Adrenal gland (tissue), 12 donors: ENCODE data around the gene PIK3CB. TPM values are rescaled to one million over a fixed set of nuclear protein-coding genes. Genes with fewer than 3 reads are reported as not detected.
"Not testable (repeated sequence)": the region's sequence is repeated elsewhere in the genome, so short reads cannot be mapped to it uniquely, and the experiment has no call there.

Experiments used
- DNase-seq, 7 donors: peaks; one replicate each; pipeline ENCODE4 v3.0.0-alpha.2; 2019 to 2020
- H3K27ac ChIP-seq, 5 donors: fragments of 200-600 bp; sonication (generic) in 4 of 5; 1 replicate in 3 of 5; 2 replicates in 2 of 5; pipeline versions ENCODE4 v1.5.1 to v1.8.0; 2016 to 2020; ENCODE audit warnings: mild to moderate bottlenecking in 1 of 5
- H3K27me3 ChIP-seq: fragments of 200-600 bp; 2 replicates; pipeline ENCODE4 v1.8.0; 2021
- H3K36me3 ChIP-seq, 2 donors: fragments of 200-600 bp; replicated peaks in 1 of 2; 1 replicate in 1 of 2; 2 replicates in 1 of 2; pipeline versions ENCODE4 v1.5.1 to v1.8.0; 2018 to 2022
- H3K4me1 ChIP-seq, 2 donors: fragments of 200-600 bp; replicated peaks in 1 of 2; 1 replicate in 1 of 2; 2 replicates in 1 of 2; pipeline versions ENCODE4 v1.5.1 to v1.8.0; 2018 to 2021
- H3K4me3 ChIP-seq, 4 donors: fragments of 200-600 bp; sonication (generic) in 3 of 4; one replicate each; pipeline ENCODE4 v1.5.1; 2016 to 2018
- H3K9me3 ChIP-seq, 3 donors: fragments of 200-600 bp; sonication (generic) in 1 of 3; replicated peaks in 1 of 3; 1 replicate in 2 of 3; 2 replicates in 1 of 3; pipeline versions ENCODE4 v1.5.1 to v1.8.0; 2016 to 2021
- POLR2A ChIP-seq, 2 donors: fragments of 450-650 bp; IDR thresholded peaks; one replicate each; pipeline ENCODE4 v1.6.1; 2017; ENCODE audit warnings: antibody characterized with exemption in 2 of 2, mild to moderate bottlenecking in 2 of 2, moderate library complexity in 1 of 2
- WGBS, 4 donors: extraction: QIAGEN DNeasy Blood & Tissue Kit in 2 of 4; methylation state at CpG; one replicate each; pipeline versions ENCODE4 v1.1.5 to v1.1.7; 2013 to 2017; 5-methylcytosine and 5-hydroxymethylcytosine counted together
- intact Hi-C, 2 donors: fragments of 100-400 bp; cut with DNase I; formaldehyde crosslinking; loops; one replicate each; pipeline versions ENCODE4 v1.14.1 to v1.15.0; 2022 to 2023
- polyA plus RNA-seq, 3 donors: library from polyadenylated mRNA; stranded (reverse); fragments of 200-250 nt in 2 of 3; fragments of 350-450 nt in 1 of 3; fragmentation: Illumina TruSeq in 1 of 3; extraction: RNeasy Lipid Tissue Mini Kit (QIAGEN cat#74804) in 1 of 3; gene quantifications; one replicate each; pipeline ENCODE4 v1.2.3, GENCODE V29; 2013 to 2014
- total RNA-seq, 9 donors: library from RNA; depleted of rRNA in 4 of 9; stranded (reverse); fragments of >200 nt in 4 of 9; fragments of 120-200 nt in 1 of 9; fragmentation: NEBNext Ultra II Directional in 1 of 9; extraction: Animal tissue kit (Norgen Biotek cat#: 25700) in 1 of 9; gene quantifications; one replicate each; pipeline versions ENCODE4 v1.1.0 to v1.2.4, GENCODE V29; 2013 to 2023
- TF ChIP-seq, protein P1 (sequence below), 6 experiments: fragments of 450-650 bp in 4 of 6; fragments of 200-600 bp in 2 of 6; sonication (generic) in 1 of 6; IDR thresholded peaks; 1 replicate in 5 of 6; 2 replicates in 1 of 6; pipeline versions ENCODE4 v1.5.1 to v1.8.0; 2016 to 2021; ENCODE audit warnings: antibody characterized with exemption in 6 of 6, mild to moderate bottlenecking in 2 of 6, moderate library complexity in 1 of 6
- donor health status: healthy with polysubstance abuse.
- donor health status: Bipolar disorder and iron deficiency.
- donor health status: DM: yes; HTN: yes; CAD: no.
- donor health status: DM: no; HTN: no; CAD: no.
- donor health status: DM: no; HTN: no; CAD: no.
- donor health status: DM: yes; HTN: yes; CAD: no.

The PIK3CB gene
- total and polyA plus RNA-seq, 12 donors = 4.6 to 26.0 (median 15.5) TPM

DNA sequence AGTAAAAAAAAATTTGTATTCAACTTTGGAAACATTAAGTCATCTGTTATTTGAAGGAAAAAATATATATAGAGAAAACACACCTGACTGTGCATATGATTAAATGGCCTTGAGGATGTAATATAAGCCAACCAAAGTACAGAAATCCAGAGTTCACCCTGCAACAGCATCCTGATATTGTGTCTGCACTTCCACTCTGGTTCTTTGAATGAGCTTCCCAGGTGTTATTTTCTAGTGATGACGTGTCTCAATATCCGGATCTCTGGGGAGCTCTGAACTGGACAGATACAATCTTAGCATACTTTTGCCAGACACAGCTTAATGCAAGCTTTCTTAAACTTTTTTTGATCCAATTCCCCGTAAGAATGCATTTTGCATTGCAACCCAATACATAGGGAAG lies 19.5 kb upstream of the PIK3CB start:
- H3K36me3 ChIP-seq = no peaks in the 10 kb centered on the region
- no peaks in the 10 kb centered on the region for H3K9me3 ChIP-seq
- DNase-seq = no peak
- intact Hi-C loops = no loop called here
- WGBS, 4 donors = 55 to 79% (median 76%) methylated on average over 3 of the region's 3 CpGs
- no peaks in the 10 kb centered on the region for H3K27me3 ChIP-seq
- no peaks in the 10 kb centered on the region for H3K4me1 ChIP-seq
- H3K27ac ChIP-seq = no peak overlapping the region
- TF ChIP-seq, protein P1, sequence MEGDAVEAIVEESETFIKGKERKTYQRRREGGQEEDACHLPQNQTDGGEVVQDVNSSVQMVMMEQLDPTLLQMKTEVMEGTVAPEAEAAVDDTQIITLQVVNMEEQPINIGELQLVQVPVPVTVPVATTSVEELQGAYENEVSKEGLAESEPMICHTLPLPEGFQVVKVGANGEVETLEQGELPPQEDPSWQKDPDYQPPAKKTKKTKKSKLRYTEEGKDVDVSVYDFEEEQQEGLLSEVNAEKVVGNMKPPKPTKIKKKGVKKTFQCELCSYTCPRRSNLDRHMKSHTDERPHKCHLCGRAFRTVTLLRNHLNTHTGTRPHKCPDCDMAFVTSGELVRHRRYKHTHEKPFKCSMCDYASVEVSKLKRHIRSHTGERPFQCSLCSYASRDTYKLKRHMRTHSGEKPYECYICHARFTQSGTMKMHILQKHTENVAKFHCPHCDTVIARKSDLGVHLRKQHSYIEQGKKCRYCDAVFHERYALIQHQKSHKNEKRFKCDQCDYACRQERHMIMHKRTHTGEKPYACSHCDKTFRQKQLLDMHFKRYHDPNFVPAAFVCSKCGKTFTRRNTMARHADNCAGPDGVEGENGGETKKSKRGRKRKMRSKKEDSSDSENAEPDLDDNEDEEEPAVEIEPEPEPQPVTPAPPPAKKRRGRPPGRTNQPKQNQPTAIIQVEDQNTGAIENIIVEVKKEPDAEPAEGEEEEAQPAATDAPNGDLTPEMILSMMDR (IDR thresholded peaks at IDR 0.05) = no peak
- no peak overlapping the region for H3K4me3 ChIP-seq

DNA sequence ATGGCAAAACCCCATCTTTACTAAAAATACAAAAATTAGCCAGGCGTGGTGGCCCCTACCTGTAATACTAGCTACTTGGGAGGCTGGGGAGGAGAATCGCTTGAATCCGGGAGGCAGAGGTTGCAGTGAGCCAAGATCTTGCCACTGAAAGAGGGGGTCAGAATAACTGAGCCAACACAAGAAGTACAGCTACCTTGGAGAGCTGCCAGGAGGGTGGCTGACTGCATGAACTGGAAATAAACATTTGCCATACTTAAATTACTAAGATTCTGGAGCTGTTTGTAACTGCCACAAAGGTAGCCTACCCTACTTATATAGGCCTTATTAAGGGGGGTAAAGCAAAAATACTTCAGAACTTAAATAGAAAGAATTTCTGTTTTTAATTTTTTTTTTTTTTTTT lies 15.4 kb upstream of the PIK3CB start:
- peak in 3 of 7 donors; percentile 27 to 34 (median 28) for DNase-seq
- no peaks in the 10 kb centered on the region for H3K36me3 ChIP-seq
- no peaks in the 10 kb centered on the region for H3K27me3 ChIP-seq
- no peaks in the 10 kb centered on the region for H3K9me3 ChIP-seq
- no peak for TF ChIP-seq POLR2A (IDR thresholded peaks at IDR 0.05)
- TF ChIP-seq, protein P1 (IDR thresholded peaks at IDR 0.05) = no peak
- intact Hi-C loops = no loop called here
- H3K27ac ChIP-seq = no peak overlapping the region
- H3K4me3 ChIP-seq = no peak overlapping the region
- 76 to 92% (median 83%) methylated on average over 3 of the region's 3 CpGs for WGBS, 4 donors
- H3K4me1 ChIP-seq = no peaks in the 10 kb centered on the region

DNA sequence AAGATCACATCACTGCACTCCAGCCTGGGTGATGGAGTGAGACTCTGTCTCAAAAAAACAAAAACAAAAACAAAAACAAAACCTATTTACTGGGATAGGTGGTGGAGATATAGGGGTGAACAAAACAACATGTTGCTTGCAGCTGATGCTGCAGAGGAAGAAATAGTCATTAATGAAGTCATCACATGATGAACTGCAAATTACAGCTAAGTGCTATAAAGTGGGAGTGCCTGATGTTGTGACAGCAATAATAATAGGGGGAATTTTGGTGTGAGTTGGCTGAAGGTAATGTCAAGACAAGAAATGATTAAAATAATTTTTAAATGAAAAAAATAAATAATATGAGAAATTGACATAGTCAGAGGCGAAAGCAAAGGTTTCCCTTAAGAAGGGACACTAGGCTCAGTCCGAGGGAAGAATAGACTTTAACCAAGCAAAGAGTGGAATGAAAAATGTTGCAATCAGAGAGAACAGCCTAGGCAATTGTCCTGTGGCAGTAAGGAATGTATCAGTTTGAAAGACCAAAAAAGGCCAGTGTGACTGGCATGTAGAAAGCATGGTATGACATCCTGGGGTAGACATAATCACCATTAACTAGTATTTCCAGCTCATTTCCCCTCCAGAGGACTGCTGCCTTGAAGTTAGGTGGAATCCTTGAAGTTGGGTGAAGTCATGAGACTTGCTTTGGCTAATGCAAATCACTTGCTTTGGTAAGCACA lies 14.7 kb upstream of the PIK3CB start:
- TF ChIP-seq, protein P1 (IDR thresholded peaks at IDR 0.05) = no peak
- no peak for TF ChIP-seq POLR2A (IDR thresholded peaks at IDR 0.05)
- 78 to 93% (median 85%) methylated on average over 2 of the region's 2 CpGs for WGBS, 4 donors
- DNase-seq = no peak
- Histone ChIP-seq H3K36me3 (no peaks in the 10 kb centered on the region), H3K27ac (no peak overlapping the region), H3K9me3 (no peaks in the 10 kb centered on the region), H3K27me3 (no peaks in the 10 kb centered on the region), H3K4me3 (no peak overlapping the region), H3K4me1 (no peaks in the 10 kb centered on the region)
- intact Hi-C loops = no loop called here

DNA sequence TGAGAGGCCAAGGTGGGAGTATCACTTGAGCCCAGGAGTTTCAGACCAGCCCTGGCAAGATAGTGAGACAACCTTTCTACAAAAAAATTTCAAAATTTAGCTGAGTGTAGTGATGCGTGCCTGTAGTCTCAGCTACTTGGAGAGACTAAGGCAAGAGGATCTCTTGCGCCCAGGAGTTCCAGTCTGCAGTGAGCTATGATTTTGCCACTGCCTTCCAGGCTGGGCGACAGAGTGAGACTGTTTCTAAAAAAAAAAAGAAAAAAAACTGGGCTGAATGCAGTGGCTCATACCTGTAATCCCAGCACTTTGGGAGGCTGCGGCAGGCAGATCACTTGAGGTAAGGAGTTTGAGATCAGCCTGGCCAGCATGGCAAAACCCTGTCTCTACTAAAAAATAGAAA lies 14.0 kb upstream of the PIK3CB start:
- DNase-seq = no peak
- H3K27me3 ChIP-seq = no peaks in the 10 kb centered on the region
- TF ChIP-seq POLR2A (IDR thresholded peaks at IDR 0.05) = no peak
- TF ChIP-seq, protein P1 (IDR thresholded peaks at IDR 0.05) = no peak
- intact Hi-C loops = no loop called here
- H3K4me1 ChIP-seq = no peaks in the 10 kb centered on the region
- H3K9me3 ChIP-seq = no peaks in the 10 kb centered on the region
- H3K27ac ChIP-seq = no peak overlapping the region
- WGBS, 4 donors = 90 to 98% (median 92%) methylated on average over 4 of the region's 4 CpGs
- no peaks in the 10 kb centered on the region for H3K36me3 ChIP-seq
- no peak overlapping the region for H3K4me3 ChIP-seq

DNA sequence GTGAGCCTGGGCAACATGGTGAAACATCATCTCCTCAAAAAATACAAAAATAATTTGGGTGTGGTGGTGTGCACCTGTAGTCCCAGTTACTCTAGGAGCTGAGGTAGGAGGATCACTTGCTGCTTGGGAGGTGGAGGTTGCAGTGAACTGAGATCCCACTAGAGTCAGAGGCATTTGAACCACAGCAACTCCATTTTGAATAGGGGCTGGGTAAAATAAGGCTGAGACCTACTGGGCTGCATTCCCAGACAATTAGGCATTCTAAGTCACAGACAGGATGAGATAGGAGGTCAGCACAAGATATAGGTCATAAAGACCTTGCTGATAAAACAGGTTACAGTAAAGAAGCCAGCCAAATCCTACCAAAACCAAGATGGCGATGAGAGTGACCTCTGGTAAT lies 12.1 kb upstream of the PIK3CB start:
- H3K9me3 ChIP-seq, H3K36me3 ChIP-seq, H3K4me1 ChIP-seq, DNase-seq, H3K27ac ChIP-seq, H3K4me3 ChIP-seq, H3K27me3 ChIP-seq, intact Hi-C loops: not testable (repeated sequence)
- WGBS, 4 donors = 50 to 79% (median 58%) methylated on average over 1 of the region's 1 CpG
